ENCODE results near the gene MYL10. TPM values are rescaled to one million over a fixed set of nuclear protein-coding genes. Genes with fewer than 3 reads are reported as not detected.

MYL10 gene
- total and polyA plus RNA-seq, 2 donors (not counting 3 experiments of a cell fraction or from before 2014, with no cell fraction given) = not detected

GRCh38 chr7:101575168-101575567, 53.9 kb downstream of the MYL10 start:
- CTCF ChIA-PET = interaction anchor here (0.8 kb wide), 1 partner anchor 28 kb away, joined by 3 read pairs; no protein-coding TSS in a partner anchor
- no peak overlapping the region for H3K9ac ChIP-seq (replicated peaks; ENCODE audit: extremely low read depth, insufficient read depth, low read length)
- H3K9me1 ChIP-seq (replicated peaks; ENCODE audit: control insufficient read depth, extremely low read depth, insufficient read depth, low read length) = no peaks in the 10 kb centered on the region
- FAIRE-seq (no peak), DNase-seq (ENCODE audit: low read depth, low spot score) (no peak)
- dilution Hi-C loops (cut with MboI; ENCODE audit: extremely low pct_ligation_motif_present, low sequenced_read_pairs) (no loop called here), intact Hi-C loops (cut with micrococcal nuclease) (no loop called here)
- no peak overlapping the region for H3K27ac ChIP-seq (ENCODE audit: insufficient read depth, low read depth, low read length)
- H3K4me1 ChIP-seq (ENCODE audit: control insufficient read depth, extremely low read depth, insufficient read depth, low read length) = no peaks in the 10 kb centered on the region
- POLR2A ChIA-PET = no interaction called here
- no peaks in the 10 kb centered on the region for H3K9me3 ChIP-seq (replicated peaks; ENCODE audit: control insufficient read depth, insufficient read depth, low read length)
- no TSS peak for BruUV-seq (replicated peaks)
- H3K79me2 ChIP-seq (ENCODE audit: control insufficient read depth, insufficient read depth, low read length) = no peaks in the 10 kb centered on the region
- no peak for TF ChIP-seq POLR2AphosphoS5 (IDR thresholded peaks at IDR 0.05; ENCODE audit: insufficient read depth, low read depth, low read length)
- TF ChIP-seq FOS (IDR thresholded peaks at IDR 0.05; ENCODE audit: borderline replicate concordance, insufficient read depth, low read length) = no peak
- TF ChIP-seq MYC (IDR thresholded peaks at IDR 0.05; ENCODE audit: low read depth, low read length) = no peak
- TF ChIP-seq JUN (IDR thresholded peaks at IDR 0.05; ENCODE audit: borderline replicate concordance, insufficient read depth, insufficient read length, low read depth) = no peak
- TF ChIP-seq CTCF (IDR thresholded peaks at IDR 0.05; ENCODE audit: extremely low read depth in 1 of 2, insufficient read depth in 1 of 2, low read depth in 1 of 2, low read length in 2 of 2) = no peak
- no peak for TF ChIP-seq POLR2A (IDR thresholded peaks at IDR 0.05; ENCODE audit: low read depth, low read length)
- no peak for TF ChIP-seq GATA2 (IDR thresholded peaks at IDR 0.05; ENCODE audit: insufficient read depth, insufficient read length, low read depth, low read length)
- no peak for TF ChIP-seq EZH2 (IDR thresholded peaks at IDR 0.05; ENCODE audit: borderline replicate concordance, low read depth, low read length, severe bottlenecking)
- no peak for TF ChIP-seq MAX (IDR thresholded peaks at IDR 0.05; ENCODE audit: insufficient read depth, insufficient read length)
- peaks cover 6 to 13% of the 10 kb centered on the region in 2 experiments for H3K27me3 ChIP-seq (ENCODE audit: control insufficient read depth in 2 of 2, insufficient read depth in 2 of 2, low read length in 2 of 2)
- H4K20me1 ChIP-seq (replicated peaks; ENCODE audit: control insufficient read depth, extremely low read depth, insufficient read depth, low read length) = no peaks in the 10 kb centered on the region
- H3K4me3 ChIP-seq (replicated peaks in 1 of 3; ENCODE audit: insufficient read depth in 1 of 3, low read depth in 1 of 3, low read length in 3 of 3) = no peak overlapping the region
- H2AFZ ChIP-seq (ENCODE audit: low read depth, low read length) = no peak overlapping the region
- no peaks in the 10 kb centered on the region for H3K36me3 ChIP-seq (ENCODE audit: control insufficient read depth in 2 of 2, extremely low read depth in 1 of 2, insufficient read depth in 2 of 2, low read length in 2 of 2)
- H3K4me2 ChIP-seq (ENCODE audit: insufficient read depth, low read length) = no peak overlapping the region

Data from endothelial cell of umbilical vein (primary cell).